HepG2 (cell line): Measurements from ENCODE around the gene TPM1. TPM values are rescaled to one million over a fixed set of nuclear protein-coding genes. Genes with fewer than 3 reads are reported as not detected.

Source experiments
- ARID2 ChIP-seq: sonication (generic); formaldehyde crosslinking; IDR thresholded peaks from 2 replicates; pipeline ENCODE4 v1.8.1; 2022; ENCODE audit warnings: mild to moderate bottlenecking, missing genetic modification reagents, borderline replicate concordance
- BCL6 ChIP-seq: IDR thresholded peaks from 2 replicates; pipeline ENCODE4 v1.6.1; 2016; ENCODE audit warnings: missing genetic modification reagents, missing compliant biosample characterization
- BHLHE40 ChIP-seq: IDR thresholded peaks from 2 replicates; pipeline ENCODE4 v1.6.1; 2011; ENCODE audit warnings: low read length, improper control_type of control experiment
- CENPX ChIP-seq: sonication (generic); formaldehyde crosslinking; IDR thresholded peaks from 2 replicates; pipeline ENCODE4 v1.9.0; 2021; ENCODE audit warnings: mild to moderate bottlenecking, missing genetic modification reagents, moderate library complexity
- EED ChIP-seq: sonication (generic); formaldehyde crosslinking; IDR thresholded peaks from 2 replicates; pipeline ENCODE4 v1.5.0; 2020; ENCODE audit warnings: mild to moderate bottlenecking, missing genetic modification reagents
- FUBP1 ChIP-seq: sonication (generic); formaldehyde crosslinking; IDR thresholded peaks from 2 replicates; pipeline ENCODE4 v1.5.1; 2020; ENCODE audit warnings: missing genetic modification reagents, mild to moderate bottlenecking, borderline replicate concordance
- HMG20A ChIP-seq: IDR thresholded peaks from 2 replicates; pipeline ENCODE4 v1.6.1; 2016; ENCODE audit warnings: borderline replicate concordance
- HNF1A ChIP-seq, 2 experiments: sonication (generic) in 1 of 2; formaldehyde crosslinking in 1 of 2; IDR thresholded peaks; 2 replicates each; pipeline versions ENCODE4 v1.4.0 to v1.6.1; 2016 to 2020; ENCODE audit warnings: borderline replicate concordance in 1 of 2, low read depth in 1 of 2, mild to moderate bottlenecking in 1 of 2, missing genetic modification reagents in 1 of 2
- HOMEZ ChIP-seq: IDR thresholded peaks from 2 replicates; pipeline ENCODE4 v1.6.1; 2016; ENCODE audit warnings: low read depth
- KAT8 ChIP-seq: IDR thresholded peaks from 2 replicates; pipeline ENCODE4 v1.6.1; 2016; ENCODE audit warnings: missing genetic modification reagents, missing compliant biosample characterization
- MIER3 ChIP-seq: IDR thresholded peaks from 2 replicates; pipeline ENCODE4 v1.6.1; 2016; ENCODE audit warnings: missing compliant biosample characterization, borderline replicate concordance
- SP2 ChIP-seq: sonication (generic); formaldehyde crosslinking; IDR thresholded peaks from 2 replicates; pipeline ENCODE4 v1.5.1; 2020; ENCODE audit warnings: mild to moderate bottlenecking, missing genetic modification reagents
- TOPORS ChIP-seq: sonication (generic); formaldehyde crosslinking; IDR thresholded peaks from 2 replicates; pipeline ENCODE4 v1.8.0; 2023; ENCODE audit warnings: mild to moderate bottlenecking, missing genetic modification reagents
- ZBTB3 ChIP-seq: sonication (generic); formaldehyde crosslinking; IDR thresholded peaks from 2 replicates; pipeline ENCODE4 v1.4.0; 2020; ENCODE audit warnings: low read depth, mild to moderate bottlenecking, moderate library complexity, missing genetic modification reagents, borderline replicate concordance
- ZNF296 ChIP-seq: sonication (generic); formaldehyde crosslinking; conservative IDR thresholded peaks from 2 replicates; pipeline ENCODE4 v1.5.0; 2020; ENCODE audit warnings: mild to moderate bottlenecking, missing genetic modification reagents
- ZSCAN9 ChIP-seq: IDR thresholded peaks from 2 replicates; pipeline ENCODE4 v1.6.1; 2016; ENCODE audit warnings: borderline replicate concordance
- ZZZ3 ChIP-seq: sonication (generic); formaldehyde crosslinking; IDR thresholded peaks from 2 replicates; pipeline ENCODE4 v1.4.0; 2020; ENCODE audit warnings: missing genetic modification reagents, mild to moderate bottlenecking, borderline replicate concordance
- polyA plus RNA-seq, 8 experiments: library from polyadenylated mRNA; depleted of rRNA in 3 of 8; stranded (reverse) in 7 of 8; unstranded in 1 of 8; fragments of >200 nt; fragmentation: Illumina TruSeq in 4 of 8; extraction: Trizol in 4 of 8; gene quantifications; 2 replicates each; pipeline versions ENCODE4 v1.2.1 to v1.2.3, GENCODE V29; 2011 to 2016; ENCODE audit warnings: low read depth in 4 of 8, missing spikeins in 1 of 8, mixed read lengths in 1 of 8; ENCODE audit not compliant: insufficient read depth in 1 of 8
- total RNA-seq, 5 experiments: library from RNA; depleted of rRNA; stranded (reverse); fragments of >200 nt; fragmentation: Illumina TruSeq; extraction: Trizol; gene quantifications; 2 replicates each; pipeline ENCODE4 v1.2.3, GENCODE V29; 2016; ENCODE audit warnings: low read depth in 1 of 5
- TF ChIP-seq, protein P1 (sequence below): sonication (generic); formaldehyde crosslinking; IDR thresholded peaks from 2 replicates; pipeline ENCODE4 v1.8.1; 2023; ENCODE audit warnings: missing genetic modification reagents, inconsistent platforms, borderline replicate concordance

TPM1 gene
- total and polyA plus RNA-seq, 2 of the 13 experiments (the other 11 are each of a cell fraction or from before 2014, with no cell fraction given): 98.9 to 109 TPM

DNA sequence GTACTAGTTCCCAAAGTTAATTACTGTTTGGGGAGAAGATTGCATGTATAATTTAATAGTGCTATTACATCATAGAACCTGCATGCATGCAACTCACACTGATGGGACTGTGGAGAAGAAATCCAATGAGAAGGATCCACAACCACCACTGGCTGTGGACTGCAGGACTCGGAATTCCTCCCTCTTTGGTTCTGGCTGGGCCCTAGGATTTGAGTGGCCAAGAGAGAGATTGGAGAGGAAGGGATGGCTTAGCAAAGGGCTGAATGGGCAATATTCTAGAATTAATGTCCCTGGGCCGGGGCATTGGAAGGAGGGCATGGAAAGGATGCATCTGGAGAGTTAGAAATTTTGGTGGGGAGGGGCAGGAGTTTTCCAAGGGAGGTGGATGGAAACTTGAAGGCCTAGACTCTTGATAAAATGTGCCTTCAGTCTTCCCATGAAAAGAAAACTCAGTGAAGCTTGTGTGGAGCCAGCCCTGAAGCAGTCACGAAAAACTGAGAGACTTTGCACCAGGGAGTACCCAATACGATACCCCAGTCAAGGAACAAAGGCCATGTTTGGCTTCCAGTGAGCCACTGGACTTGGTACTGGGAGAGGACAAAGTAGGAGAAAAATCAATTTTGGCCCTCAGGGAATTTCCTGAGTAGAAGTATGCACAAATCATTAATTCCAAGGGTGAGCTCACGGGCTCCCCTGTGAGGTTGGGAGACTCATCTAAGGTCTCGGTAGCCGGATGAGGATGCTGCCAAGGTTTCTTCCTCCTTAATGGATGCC, 31.4 kb upstream of the TPM1 start (continued):
- TF ChIP-seq MIER3 (CRISPR knock-in tag) (peak; percentile 34; the same call in 1 of the 2 replicates), BHLHE40 (no peak), HNF1A (IDR thresholded peaks at IDR 0.05; ENCODE audit: low read depth) (peak; percentile 47; the same call in 1 of the 2 replicates), HNF1A (CRISPR knock-in tag; IDR thresholded peaks at IDR 0.05; ENCODE audit: borderline replicate concordance) (no peak), HMG20A (CRISPR knock-in tag) (peak; percentile 68; the same call in 1 of the 2 replicates), ZSCAN9 (CRISPR knock-in tag) (no peak; the same call in 1 of the 2 replicates), TOPORS (CRISPR knock-in tag) (no peak; the same call in 1 of the 2 replicates), ZBTB3 (CRISPR knock-in tag) (peak; percentile 90; the same call in 1 of the 2 replicates), ARID2 (CRISPR knock-in tag) (0 out of 2 replicates have a peak, but pooled peaks have one; percentile 51), ZZZ3 (CRISPR knock-in tag) (no peak), FUBP1 (CRISPR knock-in tag) (no peak), SP2 (CRISPR knock-in tag) (no peak), KAT8 (CRISPR knock-in tag) (peak; percentile 56; the same call in 1 of the 2 replicates), HOMEZ (CRISPR knock-in tag) (peak; percentile 59; the same call in 1 of the 2 replicates), BCL6 (peak; percentile 73), EED (CRISPR knock-in tag) (no peak), CENPX (CRISPR knock-in tag) (no peak), ZNF296 (no peak)
- TF ChIP-seq, protein P1, sequence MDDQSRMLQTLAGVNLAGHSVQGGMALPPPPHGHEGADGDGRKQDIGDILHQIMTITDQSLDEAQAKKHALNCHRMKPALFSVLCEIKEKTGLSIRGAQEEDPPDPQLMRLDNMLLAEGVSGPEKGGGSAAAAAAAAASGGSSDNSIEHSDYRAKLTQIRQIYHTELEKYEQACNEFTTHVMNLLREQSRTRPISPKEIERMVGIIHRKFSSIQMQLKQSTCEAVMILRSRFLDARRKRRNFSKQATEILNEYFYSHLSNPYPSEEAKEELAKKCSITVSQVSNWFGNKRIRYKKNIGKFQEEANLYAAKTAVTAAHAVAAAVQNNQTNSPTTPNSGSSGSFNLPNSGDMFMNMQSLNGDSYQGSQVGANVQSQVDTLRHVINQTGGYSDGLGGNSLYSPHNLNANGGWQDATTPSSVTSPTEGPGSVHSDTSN (CRISPR knock-in tag): no peak
